MCF 10A (cell line): ENCODE data around the gene CDK17. TPM values are rescaled to one million over a fixed set of nuclear protein-coding genes. Genes with fewer than 3 reads are reported as not detected.
A peak's percentile ranks its signal among the peaks of the same experiment; 100 is the strongest.

Experiments
- BruUV-seq: library from RNA; stranded (reverse); fragments of 400-500 nt; replicated peaks from 2 replicates; lab custom pipeline; 2021; lab: Mats Ljungman, UMichigan
- CTCF ChIA-PET: fragments of 300-600 bp; sonication (Branson Sonifier 250); formaldehyde crosslinking; extraction: SDS; loops from one replicate; lab custom pipeline; 2021; ENCODE audit warnings: antibody characterized with exemption, inconsistent platforms; lab: Yijun Ruan, JAX
- POLR2A ChIA-PET: fragments of 300-600, 350-650 bp; sonication (Branson Sonifier 250); formaldehyde crosslinking; extraction: SDS; loops from one replicate; lab custom pipeline; 2020; ENCODE audit warnings: antibody characterized with exemption, inconsistent platforms; lab: Yijun Ruan, JAX
- DNase-seq: peaks from one replicate; pipeline ENCODE4 v3.0.0-alpha.2; 2018; ENCODE audit not compliant: unreplicated experiment
- H3K27ac Mint-ChIP-seq: one replicate; pipeline ENCODE4 v1.8.0; 2022; ENCODE audit warnings: mild to moderate bottlenecking, low read depth, mixed read lengths; ENCODE audit not compliant: unreplicated experiment
- H3K27me3 Mint-ChIP-seq: one replicate; pipeline ENCODE4 v1.8.0; 2022; ENCODE audit warnings: mixed read lengths; ENCODE audit not compliant: insufficient read depth, unreplicated experiment
- H3K36me3 Mint-ChIP-seq: one replicate; pipeline ENCODE4 v1.8.0; 2022; ENCODE audit warnings: mild to moderate bottlenecking, moderate library complexity, mixed read lengths; ENCODE audit not compliant: insufficient read depth, unreplicated experiment
- H3K4me1 Mint-ChIP-seq: one replicate; pipeline ENCODE4 v1.8.0; 2022; ENCODE audit warnings: mixed read lengths; ENCODE audit not compliant: insufficient read depth, unreplicated experiment
- H3K4me3 Mint-ChIP-seq: one replicate; pipeline ENCODE4 v1.8.0; 2022; ENCODE audit warnings: mild to moderate bottlenecking, moderate library complexity, mixed read lengths; ENCODE audit not compliant: unreplicated experiment
- H3K9me3 Mint-ChIP-seq: one replicate; pipeline ENCODE4 v1.8.0; 2022; ENCODE audit warnings: mixed read lengths; ENCODE audit not compliant: unreplicated experiment
- CTCF ChIP-seq: fragments of 200-600 bp; IDR thresholded peaks from one replicate; pipeline ENCODE4 v1.8.0; 2022; ENCODE audit warnings: antibody characterized with exemption, mild to moderate bottlenecking; ENCODE audit not compliant: unreplicated experiment
- intact Hi-C: fragments of 100-400 bp; cut with micrococcal nuclease; formaldehyde crosslinking; loops from 2 replicates; pipeline ENCODE4 v1.14.1; 2022
- total RNA-seq: library from RNA; stranded (reverse); gene quantifications from 2 replicates; pipeline ENCODE4 v1.2.3, GENCODE V29; 2022

Gene CDK17
- total RNA-seq, 1 experiment from 2014 or later = 49.8 TPM

DNA sequence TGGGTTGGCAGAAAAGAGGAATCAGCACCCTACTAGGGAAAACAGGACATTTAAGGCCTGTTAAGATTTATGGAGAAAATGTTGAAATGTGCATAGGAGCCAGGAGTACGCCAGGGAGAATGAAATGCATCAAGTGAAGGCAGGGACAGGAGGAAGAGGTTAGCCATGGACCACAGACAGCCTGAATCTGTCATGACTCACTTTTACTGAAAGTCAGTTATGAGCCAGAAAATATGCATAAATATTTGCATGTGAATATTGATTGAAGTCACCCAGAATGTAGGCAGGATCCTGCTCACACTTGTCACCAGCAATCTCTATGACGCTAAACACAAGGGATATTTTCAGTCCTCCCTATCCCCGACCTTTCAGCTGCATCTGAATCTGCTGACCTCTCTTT is 25.1 kb upstream of the CDK17 start:
- no TSS peak for BruUV-seq
- no peaks in the 10 kb centered on the region for H3K9me3 Mint-ChIP-seq
- H3K4me3 Mint-ChIP-seq = peak overlapping the region; percentile 54
- peak overlapping the region; percentile 97 for H3K27ac Mint-ChIP-seq
- ChIA-PET CTCF (interaction anchor here (0.6 to 2.3 kb wide), 5 partner anchors 24 to 82 kb away, joined by 3 to 10 read pairs (median 4); partner anchors contain the start of gene CFAP54), POLR2A (interaction anchor here (1.1 to 2.9 kb wide), 3 partner anchors 9 to 28 kb away, joined by 4 to 23 read pairs (median 20); no protein-coding TSS in a partner anchor)
- no peaks in the 10 kb centered on the region for H3K27me3 Mint-ChIP-seq
- intact Hi-C loops = no loop called here
- TF ChIP-seq CTCF = no peak
- peaks cover 22% of the 10 kb centered on the region for H3K36me3 Mint-ChIP-seq
- H3K4me1 Mint-ChIP-seq = peaks cover 45% of the 10 kb centered on the region
- DNase-seq = peak; percentile 72

- no peak for DNase-seq
- Mint-ChIP-seq H3K4me1 (peaks cover 45% of the 10 kb centered on the region), H3K9me3 (no peaks in the 10 kb centered on the region), H3K27ac (peak overlapping the region; percentile 97), H3K36me3 (peaks cover 23% of the 10 kb centered on the region), H3K4me3 (no peak overlapping the region), H3K27me3 (no peaks in the 10 kb centered on the region)
- intact Hi-C loops = no loop called here
- BruUV-seq = no TSS peak
- ChIA-PET POLR2A (interaction anchor here (1.0 kb wide), 1 partner anchor 20 kb away, joined by 3 read pairs; no protein-coding TSS in a partner anchor), CTCF (interaction anchor here (0.6 to 1.4 kb wide), 5 partner anchors 23 to 258 kb away, joined by 3 to 6 read pairs (median 4); partner anchors contain the start of genes CDK17 and CFAP54)
- TF ChIP-seq CTCF = no peak
Observed at GRCh38 chr12:96424601-96425000, 24.4 kb upstream of the CDK17 start.

DNA sequence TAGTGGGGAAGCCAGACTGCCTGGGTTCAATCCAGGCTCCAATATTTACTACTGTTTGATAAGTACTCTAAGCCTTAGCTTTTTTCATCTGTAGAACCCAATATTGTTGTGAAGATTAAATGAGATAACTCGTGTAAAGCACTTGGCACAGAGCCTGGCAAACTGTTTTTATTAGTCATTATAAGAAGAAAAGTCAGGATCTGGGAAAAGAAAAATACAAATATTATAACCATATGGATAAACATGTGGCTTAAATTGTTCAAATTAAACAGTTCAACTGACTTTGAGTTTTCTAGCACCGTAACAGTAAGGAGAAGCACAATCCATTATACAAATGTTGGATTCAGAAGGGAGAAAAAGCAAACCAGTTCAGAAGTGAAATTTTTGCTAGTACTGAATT is 22.0 kb upstream of the CDK17 start:
- TF ChIP-seq CTCF = no peak
- CTCF ChIA-PET = interaction anchor here (0.5 to 1.1 kb wide), 3 partner anchors 24 to 360 kb away, joined by 3 read pairs; no protein-coding TSS in a partner anchor
- Mint-ChIP-seq H3K36me3 (peaks cover 23% of the 10 kb centered on the region), H3K27ac (peak overlapping the region; percentile 70), H3K4me1 (peaks cover 23% of the 10 kb centered on the region), H3K4me3 (no peak overlapping the region), H3K27me3 (no peaks in the 10 kb centered on the region), H3K9me3 (no peaks in the 10 kb centered on the region)
- no peak for DNase-seq
- POLR2A ChIA-PET = interaction anchor here (0.7 kb wide), 1 partner anchor 27 kb away, joined by 3 read pairs; no protein-coding TSS in a partner anchor
- intact Hi-C loops = no loop called here
- BruUV-seq = no TSS peak

DNA sequence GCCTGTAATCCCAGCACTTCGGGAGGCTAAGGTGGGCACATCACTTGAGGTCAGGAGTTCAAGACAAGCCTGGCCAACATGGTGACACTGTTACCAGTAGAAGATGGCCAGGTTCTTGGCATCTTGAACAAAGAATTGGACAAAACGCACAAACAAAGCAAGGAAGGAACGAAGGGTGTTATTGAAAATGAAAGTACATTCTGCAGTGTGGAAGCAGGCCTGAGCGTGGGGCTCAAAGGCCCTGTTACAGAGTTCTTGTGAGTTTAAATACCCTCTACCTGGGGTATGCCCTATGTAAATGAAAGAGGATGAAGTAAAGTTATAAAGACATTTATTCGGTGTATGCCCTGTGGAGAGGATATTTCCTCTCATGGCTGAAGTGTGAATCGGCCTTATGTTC is 20.8 kb upstream of the CDK17 start:
- BruUV-seq = no TSS peak
- TF ChIP-seq CTCF = no peak
- Mint-ChIP-seq H3K27me3 (no peaks in the 10 kb centered on the region), H3K4me3 (no peak overlapping the region), H3K36me3 (peaks cover 23% of the 10 kb centered on the region), H3K27ac (no peak overlapping the region), H3K4me1 (peaks cover 23% of the 10 kb centered on the region), H3K9me3 (no peaks in the 10 kb centered on the region)
- POLR2A ChIA-PET = no interaction called here
- CTCF ChIA-PET = interaction anchor here (0.7 kb wide), 2 partner anchors 22 to 73 kb away, joined by 3 to 4 read pairs; no protein-coding TSS in a partner anchor
- no peak for DNase-seq
- intact Hi-C loops = no loop called here
